WI38 (cell line): ENCODE results near the gene PTP4A1.

Experiments
- H3K4me3 ChIP-seq: 2 replicates; pipeline ENCODE4 v1.5.1; 2011; ENCODE audit warnings: low read depth, mild to moderate bottlenecking, control low read depth, low read length
- CTCF ChIP-seq: IDR thresholded peaks from 2 replicates; pipeline ENCODE4 v1.5.1; 2012; ENCODE audit warnings: low read depth, mild to moderate bottlenecking, control low read depth, low read length

Gene PTP4A1

DNA sequence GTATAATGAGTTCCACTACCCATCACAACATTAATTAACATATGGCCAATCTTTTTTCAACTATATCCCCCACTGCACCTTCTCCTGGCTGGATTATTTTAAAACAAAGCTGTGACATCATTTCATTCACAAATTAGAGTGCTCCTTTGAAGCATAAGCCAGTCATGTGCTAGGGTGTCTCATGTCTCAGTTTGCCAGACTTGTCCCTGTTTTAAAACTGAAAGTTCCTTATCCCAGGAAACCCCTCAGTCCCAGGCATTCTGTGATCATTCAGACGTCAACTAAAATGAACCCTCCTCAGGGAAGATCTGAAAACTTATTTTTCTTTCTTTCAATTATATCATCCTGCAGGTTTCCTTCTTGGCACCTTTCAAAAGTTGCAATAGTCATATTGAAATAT is 29.3 kb upstream of the PTP4A1 start:
- TF ChIP-seq CTCF, result no peak

GRCh38 chr6:63543982-63544381 is 28.3 kb upstream of the PTP4A1 start:
- no peak overlapping the region for H3K4me3 ChIP-seq
- no peak for TF ChIP-seq CTCF

More for the DNA sequence above, 29.3 kb upstream of the PTP4A1 start:
- H3K4me3 ChIP-seq, result no peak overlapping the region

DNA sequence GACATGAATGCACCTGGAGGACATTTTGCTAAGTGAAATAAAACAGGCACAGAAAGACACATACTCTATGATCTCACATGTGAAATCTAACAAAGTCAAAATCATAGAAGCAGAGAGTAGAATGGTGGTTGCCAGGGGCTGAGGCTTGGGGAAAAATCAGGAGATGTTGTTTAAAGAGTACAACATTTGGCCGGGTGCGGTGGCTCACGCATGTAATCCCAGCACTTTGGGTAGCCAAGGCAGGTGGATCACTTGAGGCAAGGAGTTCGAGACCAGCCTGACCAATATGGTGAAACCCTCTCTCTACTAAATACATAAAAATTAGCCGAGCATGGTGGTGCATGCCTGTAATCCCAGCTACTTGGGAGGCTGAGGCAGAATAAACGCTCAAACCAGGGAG is 26.0 kb upstream of the PTP4A1 start:
- H3K4me3 ChIP-seq, result no peak overlapping the region
- TF ChIP-seq CTCF, result no peak

GRCh38 chr6:63546697-63547096 is 25.6 kb upstream of the PTP4A1 start:
- TF ChIP-seq CTCF, result no peak
- H3K4me3 ChIP-seq, result no peak overlapping the region

DNA sequence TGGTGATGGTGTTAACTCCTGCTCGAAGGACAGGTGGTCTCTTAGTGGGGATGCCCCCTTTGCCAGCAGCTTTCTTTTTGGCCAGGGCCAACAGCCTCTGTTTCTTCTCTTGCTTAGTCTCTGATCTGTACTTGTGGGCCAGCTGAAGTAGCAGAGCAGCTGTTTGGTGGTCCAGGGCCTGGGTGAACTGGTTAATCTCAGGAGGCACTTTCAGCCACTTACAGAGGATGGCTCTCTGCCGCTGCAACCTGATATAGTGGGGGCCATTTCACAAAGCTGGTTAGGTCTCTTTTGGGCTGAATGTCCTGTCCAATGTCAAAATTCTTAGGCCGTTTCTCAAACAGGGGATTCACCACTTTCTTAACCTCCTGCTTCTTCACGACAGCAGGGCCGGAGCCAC is 23.2 kb upstream of the PTP4A1 start:
- no peak overlapping the region for H3K4me3 ChIP-seq
- no peak for TF ChIP-seq CTCF

GRCh38 chr6:63553208-63553607 is 19.1 kb upstream of the PTP4A1 start:
- H3K4me3 ChIP-seq, result no peak overlapping the region
- no peak for TF ChIP-seq CTCF

- TF ChIP-seq CTCF, result no peak
- no peak overlapping the region for H3K4me3 ChIP-seq
Observed at GRCh38 chr6:63553900-63554299, 18.4 kb upstream of the PTP4A1 start.

- no peak overlapping the region for H3K4me3 ChIP-seq
- no peak for TF ChIP-seq CTCF
Observed at GRCh38 chr6:63554782-63555181, 17.5 kb upstream of the PTP4A1 start.
